K562 (cell line): ENCODE measurements around the gene COPS6. TPM values are rescaled to one million over a fixed set of nuclear protein-coding genes. Genes with fewer than 3 reads are reported as not detected.

ENCODE experiments used
- CHD7 ChIP-seq: fragments of 200-600 bp; sonication (generic); IDR thresholded peaks from one replicate; pipeline ENCODE4 v1.6.1; 2012; ENCODE audit warnings: mild to moderate bottlenecking, low read depth, low read length, inconsistent platforms
- DDX20 ChIP-seq: fragments of 450-650 bp; IDR thresholded peaks from 2 replicates; pipeline ENCODE4 v1.6.1; 2016; ENCODE audit warnings: missing genetic modification characterization, low read depth, mild to moderate bottlenecking, missing compliant biosample characterization, moderate library complexity
- ETV5 ChIP-seq: sonication (generic); formaldehyde crosslinking; IDR thresholded peaks from 2 replicates; pipeline ENCODE4 v1.4.0; 2020; ENCODE audit warnings: low read depth, mild to moderate bottlenecking, missing genetic modification reagents
- GTF2B ChIP-seq: IDR thresholded peaks from 2 replicates; pipeline ENCODE4 v1.6.1; 2011; ENCODE audit not compliant: insufficient read length; ENCODE audit errors: extremely low read depth
- HMBOX1 ChIP-seq: sonication (generic); IDR thresholded peaks from 2 replicates; pipeline ENCODE4 v1.6.1; 2016
- ZNF274 ChIP-seq: IDR thresholded peaks from 2 replicates; pipeline ENCODE4 v1.6.1; 2011; ENCODE audit warnings: low read depth, mild to moderate bottlenecking, low read length, moderate library complexity, borderline replicate concordance
- polyA plus RNA-seq, 8 experiments: library from polyadenylated mRNA; depleted of rRNA in 4 of 8; stranded (reverse) in 5 of 8; unstranded in 3 of 8; fragments of >200 nt; fragmentation: Nextera tagmentation in 2 of 8; fragmentation: Illumina TruSeq in 1 of 8; extraction: Ambion mirVana in 2 of 8; extraction: Trizol in 1 of 8; gene quantifications; 2 replicates each; pipeline versions ENCODE4 v1.2.1 to v1.2.3, GENCODE V29; 2011 to 2014; ENCODE audit warnings: inconsistent platforms in 1 of 8, missing spikeins in 1 of 8
- total RNA-seq, 7 experiments: library from RNA; depleted of rRNA in 6 of 7; stranded (reverse); fragments of >200 nt in 6 of 7; fragmentation: Illumina TruSeq in 2 of 7; extraction: Trizol in 2 of 7; gene quantifications; 2 replicates each; pipeline versions ENCODE4 v1.2.1 to v1.2.3, GENCODE V29; 2011 to 2021; ENCODE audit warnings: low replicate concordance in 1 of 7

Gene COPS6
- total and polyA plus RNA-seq, 9 of the 15 experiments (the other 6 are each of a cell fraction or from before 2014, with no cell fraction given), result 63.0 to 331 (median 168) TPM

GRCh38 chr7:100081535-100082102, 7.2 kb upstream of the COPS6 start, which contains the start of gene ZNF3 (continued):
- TF ChIP-seq HMBOX1, result no peak
- no peak for TF ChIP-seq GTF2B
- no peak; the same call in 1 of the 2 replicates for TF ChIP-seq ZNF274
- no peak for TF ChIP-seq CHD7
- TF ChIP-seq ETV5 (CRISPR knock-in tag), result peak; percentile 88
- no peak for TF ChIP-seq DDX20 (tag)
